Measurements from ENCODE around the gene COL27A1.

COL27A1 gene

DNA sequence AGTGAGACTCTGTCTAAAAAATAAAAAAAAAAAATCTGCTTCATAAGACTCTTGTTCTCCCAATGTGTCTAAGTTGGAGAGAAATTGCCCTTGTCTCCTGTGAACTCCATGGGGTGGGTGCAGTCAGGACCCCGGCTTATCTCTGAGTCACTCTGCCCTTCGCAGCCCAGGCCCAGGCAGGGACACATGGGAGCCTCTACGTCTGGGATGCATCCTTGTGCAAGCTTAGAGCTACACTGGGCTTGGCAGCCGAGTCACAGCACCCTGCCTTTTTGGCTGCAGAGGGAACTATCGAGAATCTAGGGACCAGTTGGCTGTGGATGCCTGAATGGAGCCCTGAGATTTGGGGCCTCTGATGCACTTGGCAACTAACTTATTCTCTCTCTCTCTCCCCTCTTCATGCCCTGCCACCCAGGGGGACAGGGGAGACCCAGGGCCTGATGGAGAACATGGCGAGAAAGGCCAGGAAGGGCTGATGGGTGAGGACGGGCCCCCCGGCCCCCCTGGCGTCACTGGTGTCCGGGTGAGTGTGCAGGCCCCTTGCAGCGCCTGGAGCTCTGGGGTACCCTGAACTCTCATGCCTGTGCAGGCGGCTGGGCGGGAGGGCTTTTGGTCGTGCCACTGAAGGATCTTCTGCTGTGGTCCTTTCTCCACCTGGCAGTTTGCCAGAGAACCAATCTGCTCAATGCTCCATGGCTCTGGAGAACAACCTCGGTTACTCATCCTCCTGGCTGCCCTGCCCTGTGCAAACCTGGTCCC lies 120.1 kb downstream of the COL27A1 start:
- no peak for DNase-seq

DNA sequence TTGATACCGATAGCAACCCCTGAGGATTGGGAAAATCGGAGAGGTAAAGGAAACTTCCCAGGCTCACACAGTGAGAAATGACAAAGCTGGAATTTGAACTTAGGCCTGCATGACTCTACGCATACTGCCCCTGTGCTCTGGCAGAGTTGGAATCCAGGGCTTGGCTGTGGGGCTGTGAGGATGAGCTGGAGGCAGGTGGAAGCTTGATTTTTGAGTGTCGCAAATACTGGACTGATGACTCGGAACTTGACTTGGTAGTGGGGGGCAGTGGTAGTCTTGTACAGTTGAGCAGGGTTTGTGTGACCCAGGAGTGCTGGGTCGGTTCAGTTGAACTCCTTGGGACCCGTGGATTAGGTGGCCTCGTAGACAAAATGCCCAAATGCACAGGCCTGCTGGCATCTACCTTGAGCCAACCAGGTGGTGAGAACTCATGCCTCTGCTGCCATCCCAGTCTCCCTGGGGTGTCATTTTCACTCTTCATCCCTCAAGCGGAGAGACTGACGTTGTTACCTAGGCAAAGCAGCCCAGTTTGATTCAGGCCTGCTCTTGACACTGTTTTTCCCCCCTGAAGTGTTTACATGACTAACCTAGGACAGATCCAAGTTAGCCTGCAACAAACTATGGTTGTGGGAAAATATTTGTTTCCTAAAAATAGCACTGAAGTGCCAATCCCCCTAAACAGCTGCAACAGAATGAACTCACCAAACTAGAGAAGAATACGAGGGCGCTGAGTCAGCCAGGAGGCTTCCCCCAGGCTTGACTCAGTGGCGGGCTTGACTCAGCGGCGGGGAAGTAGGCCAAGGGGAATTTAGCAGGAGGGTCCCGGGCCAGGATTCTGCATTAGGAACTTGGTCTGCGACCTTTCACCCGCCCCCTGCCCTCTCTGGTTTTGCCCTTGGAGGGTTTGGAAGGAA lies 121.8 kb downstream of the COL27A1 start:
- DNase-seq = no peak

DNA sequence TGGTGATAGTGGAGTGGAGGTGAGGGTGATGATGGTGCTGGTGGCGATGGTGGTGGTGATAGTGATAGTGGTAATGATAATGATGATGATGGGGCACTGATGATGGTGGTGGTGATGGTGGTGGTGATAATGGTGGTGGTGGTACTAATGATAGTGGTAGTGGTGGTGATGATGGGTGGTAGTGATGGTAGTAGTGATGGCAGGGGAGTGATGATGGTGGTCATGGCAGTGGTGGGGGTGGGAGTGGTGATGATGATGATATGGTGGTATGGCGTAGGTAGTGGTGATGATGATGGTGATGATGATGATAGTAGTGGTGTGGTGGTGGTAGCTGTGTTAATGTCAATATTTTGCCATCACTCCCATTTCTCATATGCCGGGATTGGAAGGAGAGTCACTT lies 123.0 kb downstream of the COL27A1 start:
- DNase-seq = no peak

DNA sequence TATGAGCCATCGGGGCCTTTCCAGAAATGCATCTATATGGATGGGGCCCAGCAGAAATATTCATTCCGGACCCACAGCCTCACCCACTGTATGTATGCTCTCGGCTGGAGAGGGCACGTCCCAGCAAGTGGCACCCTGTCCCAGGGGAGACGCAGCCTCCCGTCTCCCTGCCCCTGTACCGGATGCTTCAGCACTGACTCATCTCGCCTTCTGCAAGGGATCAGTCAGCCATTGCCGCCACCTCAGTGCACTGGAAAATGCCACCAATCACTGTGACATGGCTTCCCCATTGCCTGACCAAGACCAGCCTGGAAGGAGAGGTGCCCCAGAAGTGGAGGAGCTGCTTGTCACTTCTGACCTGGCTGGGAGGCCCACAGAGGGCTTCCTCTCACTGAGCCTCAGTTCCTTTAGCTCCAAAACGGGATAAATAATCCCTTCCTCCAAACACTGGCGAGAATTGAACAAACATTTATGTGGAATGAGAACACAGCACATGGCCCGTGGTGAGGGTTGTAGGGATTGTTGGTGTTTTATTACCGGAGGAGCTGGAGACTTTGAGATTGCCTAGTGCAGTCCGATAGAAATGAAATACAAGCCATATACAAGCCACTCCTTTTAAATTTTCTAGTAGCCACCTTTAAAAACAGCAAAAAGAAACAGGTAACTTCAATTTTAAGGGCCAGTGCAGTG lies 123.7 kb downstream of the COL27A1 start:
- DNase-seq = peak; percentile 64

DNA sequence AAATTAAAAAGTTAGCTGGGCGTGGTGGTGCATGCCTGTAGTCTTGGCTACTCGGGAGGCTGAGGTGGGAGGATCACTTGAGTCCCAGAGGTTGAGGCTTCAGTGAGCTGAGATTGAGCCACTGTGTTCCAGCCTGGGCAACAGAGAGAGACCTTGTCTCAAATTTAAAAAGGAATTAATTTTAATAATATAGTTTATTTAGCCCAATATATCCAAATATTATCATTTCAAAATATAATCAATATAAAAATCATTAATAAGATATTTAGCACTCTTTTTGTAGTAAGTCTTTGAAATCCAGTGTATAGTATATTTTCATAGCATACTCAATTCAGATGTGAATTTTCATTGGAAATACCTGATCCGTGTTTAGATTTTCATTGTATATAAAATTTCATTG lies 124.4 kb downstream of the COL27A1 start:
- DNase-seq = no peak

DNA sequence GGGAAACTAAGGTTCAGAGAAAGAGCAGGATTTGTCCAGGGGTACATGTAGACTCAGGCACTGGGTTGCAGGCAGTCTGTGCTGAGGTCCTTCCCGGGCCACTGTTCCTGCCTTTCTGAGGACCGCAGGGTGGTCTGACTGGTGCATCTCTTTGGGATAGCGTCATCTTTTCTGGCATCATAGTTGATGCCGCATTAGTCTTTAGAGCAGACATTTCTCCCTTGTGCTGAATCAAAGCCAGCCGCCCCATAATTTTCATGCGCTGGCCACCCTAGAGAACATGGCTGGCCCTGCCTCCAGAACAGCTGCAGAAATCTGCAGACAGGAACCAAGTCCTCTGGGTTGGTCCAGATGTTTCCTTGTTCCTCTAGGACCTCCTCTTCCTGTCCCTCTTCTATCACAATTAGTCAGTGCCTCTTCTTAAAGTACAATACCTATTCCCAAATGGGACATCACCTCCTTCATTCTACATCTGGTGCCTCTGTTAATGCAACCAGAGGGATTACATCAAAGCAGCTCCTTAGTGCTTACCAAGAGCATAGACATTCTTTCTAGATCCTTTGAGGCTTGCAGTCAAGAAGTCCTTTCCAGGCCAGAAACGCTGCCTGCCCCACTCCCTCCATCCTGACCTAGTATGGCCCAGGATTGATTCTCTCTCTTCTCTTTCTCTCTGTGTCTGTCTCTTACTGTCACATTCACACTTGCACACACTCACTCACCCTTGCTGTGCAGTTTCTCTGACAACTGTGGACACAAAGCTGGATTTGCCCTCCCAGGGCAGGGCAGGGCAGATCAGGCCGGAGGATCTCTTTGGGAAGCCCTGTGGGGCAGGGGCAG lies 125.5 kb downstream of the COL27A1 start:
- no peak for DNase-seq

DNA sequence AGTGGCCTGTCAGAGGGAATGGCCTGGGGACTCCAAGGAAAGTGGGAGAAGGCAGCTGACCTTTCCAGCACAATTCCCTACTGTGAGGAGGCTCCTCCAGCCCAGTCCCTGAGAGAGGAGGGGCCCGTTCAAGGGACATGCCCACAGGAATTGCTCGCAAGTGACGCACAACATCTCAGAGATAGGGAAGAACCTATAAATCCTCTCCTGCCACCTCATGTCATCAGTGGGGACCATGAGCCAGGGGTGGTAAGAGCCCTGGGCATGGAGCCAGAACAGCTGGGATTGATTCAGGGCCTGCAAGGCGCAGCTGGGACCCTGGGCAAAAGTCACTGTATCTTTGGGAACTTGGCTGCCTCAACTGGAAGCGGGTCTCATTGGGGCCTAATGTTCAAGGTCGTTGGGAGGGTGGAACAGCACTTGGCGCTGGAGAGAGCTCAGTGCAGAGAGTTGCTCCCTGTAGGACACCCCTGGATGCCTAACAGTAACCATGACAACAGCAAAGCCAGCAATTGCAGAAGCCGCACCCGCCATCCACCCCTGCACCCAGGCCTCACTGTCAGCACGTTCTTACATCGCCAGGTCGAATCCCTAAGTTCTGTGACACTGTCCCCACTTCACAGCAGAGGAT lies 126.3 kb downstream of the COL27A1 start:
- peak; percentile 79 for DNase-seq

DNA sequence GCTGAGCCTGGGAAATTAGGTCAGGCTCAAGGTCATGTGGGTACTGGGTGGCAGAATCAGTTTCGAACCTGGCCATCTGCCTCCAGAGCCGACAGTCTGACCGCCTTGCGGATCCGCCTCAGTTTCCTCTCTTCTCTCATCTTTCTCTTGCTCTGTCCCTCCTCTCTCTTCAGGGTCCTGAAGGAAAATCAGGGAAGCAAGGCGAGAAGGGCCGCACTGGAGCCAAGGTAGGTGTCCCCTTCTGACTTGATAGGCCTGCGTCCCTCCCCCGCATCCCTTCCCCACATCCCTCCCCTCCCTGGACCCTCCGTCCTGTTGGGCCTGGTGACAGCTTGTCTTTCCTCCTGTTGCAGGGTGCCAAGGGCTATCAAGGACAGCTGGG lies 126.8 kb downstream of the COL27A1 start:
- DNase-seq = no peak

DNA sequence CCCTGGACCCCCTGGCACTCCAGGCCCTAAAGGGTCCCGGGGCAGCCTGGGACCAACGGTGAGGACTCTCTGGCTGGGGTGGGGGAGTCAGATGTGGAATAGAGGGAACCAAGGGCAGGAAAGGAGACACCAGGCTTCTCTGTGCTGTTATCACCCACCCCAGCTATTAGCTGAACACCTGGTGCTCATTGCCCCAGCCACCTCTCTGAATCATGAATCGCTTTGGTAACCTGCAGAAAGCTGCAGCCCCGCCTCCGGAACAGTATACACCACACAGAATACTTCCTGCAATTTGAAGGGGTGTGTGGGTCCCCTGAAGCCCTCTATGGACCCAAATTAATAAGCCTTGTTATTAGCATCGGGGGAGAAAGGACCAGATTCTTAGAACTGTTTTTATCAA lies 127.2 kb downstream of the COL27A1 start:
- peak; percentile 81 for DNase-seq

DNA sequence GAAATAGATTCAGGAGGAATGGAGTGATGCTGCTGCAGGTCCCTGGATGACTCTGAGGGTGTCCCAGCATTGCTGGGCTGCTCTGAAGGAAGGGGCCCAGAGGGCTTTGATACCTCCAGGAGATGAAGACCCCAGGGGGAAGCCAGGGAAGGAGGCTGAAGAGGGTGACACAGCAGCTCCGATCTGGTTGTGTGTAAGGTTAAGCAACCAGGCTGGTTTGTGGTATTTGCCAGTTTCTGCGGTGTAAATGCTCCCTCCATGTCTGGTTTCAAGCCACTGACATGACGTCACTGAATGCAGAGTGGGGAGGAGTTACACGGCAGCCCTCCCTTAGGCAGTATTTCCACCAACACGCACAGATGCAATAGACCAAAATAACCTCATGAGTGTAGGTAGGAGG lies 127.6 kb downstream of the COL27A1 start:
- peak; percentile 61 for DNase-seq

DNA sequence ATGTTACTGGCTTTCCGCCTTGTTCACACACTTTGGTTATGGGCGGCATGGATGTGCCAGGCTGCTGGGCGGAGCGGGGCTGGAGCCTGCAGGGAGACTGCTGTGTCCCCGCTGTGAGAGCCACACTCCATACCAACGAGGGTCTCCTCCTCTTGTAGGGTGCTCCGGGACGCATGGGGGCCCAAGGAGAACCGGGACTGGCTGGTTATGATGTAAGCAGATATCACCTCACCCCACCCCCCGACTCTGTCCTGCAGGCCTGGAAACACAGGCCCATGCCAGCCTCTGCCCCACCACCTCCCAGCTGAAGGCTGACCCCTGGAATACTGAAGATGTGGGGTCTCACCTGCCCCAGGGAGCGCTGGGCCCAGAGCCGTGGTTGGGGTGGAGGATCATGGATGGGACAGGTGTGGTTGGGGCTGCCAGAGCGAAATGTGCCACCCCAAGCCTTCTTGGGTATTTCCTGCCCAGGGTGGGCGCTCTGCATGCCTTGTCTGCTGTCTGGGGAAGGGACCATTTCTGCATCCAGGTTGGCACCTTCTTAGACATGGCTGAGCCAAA lies 128.3 kb downstream of the COL27A1 start:
- DNase-seq = peak; percentile 33

DNA sequence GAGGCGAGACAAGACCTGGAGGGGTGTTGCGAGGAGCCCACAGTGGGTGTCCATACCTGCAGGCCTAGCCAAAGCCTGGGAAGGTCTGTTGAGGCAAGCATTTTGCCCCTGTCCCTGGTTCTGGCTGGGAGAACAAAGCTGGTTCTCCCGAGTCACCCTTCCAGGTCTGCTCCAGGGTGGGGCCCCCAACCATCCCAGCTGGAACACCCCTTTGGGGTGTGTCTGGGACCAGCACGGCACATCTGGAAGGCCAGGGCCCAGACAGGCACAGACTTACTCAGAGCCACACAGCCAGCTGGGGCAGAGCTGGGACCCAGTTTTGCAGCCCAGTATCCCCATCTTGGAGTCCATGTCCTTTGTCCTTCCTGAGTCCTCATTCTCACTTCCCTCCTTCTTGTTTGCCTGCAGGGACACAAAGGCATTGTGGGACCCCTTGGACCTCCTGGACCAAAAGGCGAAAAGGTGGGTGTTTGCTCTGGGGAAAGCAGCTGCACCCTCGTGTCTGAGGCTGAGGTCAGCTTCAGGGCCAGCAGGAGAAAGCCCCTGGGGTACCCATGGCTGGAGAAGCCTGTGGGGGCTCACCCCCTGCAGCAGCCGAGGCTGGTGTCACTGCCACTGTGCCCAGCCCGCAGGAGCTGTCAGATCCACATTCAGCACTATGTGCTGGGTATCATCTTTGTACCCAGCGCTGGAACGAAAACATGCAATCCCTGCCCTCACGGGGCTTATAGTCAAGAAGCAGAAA lies 129.2 kb downstream of the COL27A1 start:
- no peak for DNase-seq

DNA sequence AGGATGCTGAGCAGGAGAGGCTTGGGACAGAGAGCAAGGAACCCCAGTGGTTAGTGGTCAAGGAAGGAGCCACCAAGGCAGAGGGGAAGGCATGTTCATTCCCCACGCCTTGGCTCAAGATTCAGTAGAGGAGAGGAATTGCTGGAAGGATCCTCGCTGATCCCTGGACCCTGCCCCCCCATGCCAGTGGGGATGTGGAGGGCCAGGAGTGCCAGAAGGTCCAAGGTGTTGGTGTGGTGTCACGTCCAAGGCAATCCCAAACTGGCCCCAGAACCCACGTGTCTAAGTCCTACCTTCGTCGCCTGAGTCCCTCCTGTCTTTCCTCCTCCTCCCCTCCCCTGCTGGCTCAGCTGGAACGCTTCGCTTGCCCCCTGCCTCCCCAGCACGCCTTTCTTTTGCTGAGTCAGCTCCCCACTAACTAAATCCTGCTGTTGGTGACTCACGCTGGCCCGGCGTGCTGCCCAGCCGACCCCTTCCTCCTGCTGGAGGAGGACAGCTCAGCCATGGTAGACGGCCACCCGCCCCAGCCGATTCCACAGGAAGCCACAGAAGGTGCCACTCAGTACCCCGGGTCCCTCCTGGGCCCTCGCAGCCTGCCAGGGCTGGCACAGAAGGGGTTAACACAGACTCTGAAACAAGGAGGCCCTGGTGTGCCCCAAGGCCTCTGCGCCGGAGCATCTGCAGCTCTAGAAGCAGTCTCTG lies 130.0 kb downstream of the COL27A1 start:
- no peak for DNase-seq

DNA sequence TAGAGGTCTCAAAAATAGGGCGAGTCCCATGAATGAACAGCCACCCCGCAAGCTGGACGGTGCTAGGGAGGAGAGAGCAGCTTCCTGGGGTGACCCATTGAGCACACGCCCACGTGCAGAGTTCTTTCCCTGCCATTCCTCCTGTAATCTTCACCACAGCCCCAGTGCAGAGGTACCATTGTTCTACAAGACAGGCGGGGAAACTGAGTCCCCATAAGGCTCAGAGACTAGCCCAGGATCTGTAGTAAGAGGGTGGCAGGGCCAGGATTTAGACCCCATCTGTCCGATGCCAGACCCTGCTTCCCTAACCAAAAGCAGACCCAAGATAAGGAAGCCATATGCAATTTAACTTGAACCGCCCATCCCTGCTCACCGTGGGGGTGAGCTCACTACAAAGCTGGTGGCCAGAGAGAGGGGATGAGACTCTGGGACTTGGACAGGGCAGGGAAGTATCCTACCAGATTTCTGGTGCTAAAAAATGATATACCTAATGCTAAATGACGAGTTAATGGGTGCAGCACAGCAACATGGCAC lies 130.9 kb downstream of the COL27A1 start:
- DNase-seq = no peak

DNA sequence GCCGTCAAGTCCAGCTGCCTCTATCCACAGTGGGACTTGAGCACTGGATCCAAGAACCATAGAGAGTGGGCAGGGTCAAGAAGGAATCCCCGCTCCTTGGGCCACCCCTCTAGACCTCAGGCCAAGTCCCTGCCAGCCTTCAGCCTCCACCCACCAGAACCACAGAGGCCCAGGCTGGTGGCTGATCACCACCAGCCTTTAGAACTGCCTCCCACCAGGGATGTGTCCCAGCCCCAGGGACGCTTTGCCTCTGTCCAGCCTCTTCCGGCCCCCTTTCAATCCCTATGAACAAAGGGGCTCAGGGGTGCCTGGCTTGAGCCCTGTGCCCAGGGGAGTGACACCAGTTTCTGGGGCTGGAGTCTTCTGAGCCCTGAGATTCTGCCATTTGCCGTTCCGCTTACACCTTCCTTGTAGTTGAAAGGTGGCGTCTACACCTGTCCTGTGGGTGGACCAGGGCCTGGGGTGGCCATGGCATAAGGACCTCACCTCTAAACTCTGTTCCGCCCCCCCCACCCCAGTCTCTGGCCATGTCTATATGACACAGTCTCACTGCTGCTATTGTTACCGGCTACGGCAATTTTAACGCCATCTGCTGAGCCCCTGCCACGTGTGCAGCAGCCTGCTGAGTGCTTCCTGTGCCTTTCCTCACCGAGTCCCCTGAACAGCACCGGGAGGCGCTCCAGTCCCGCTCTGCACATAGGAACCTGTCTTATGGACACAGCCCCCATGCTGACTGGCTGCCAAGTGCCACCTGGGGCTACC lies 131.8 kb downstream of the COL27A1 start:
- peak; percentile 97 for DNase-seq

DNA sequence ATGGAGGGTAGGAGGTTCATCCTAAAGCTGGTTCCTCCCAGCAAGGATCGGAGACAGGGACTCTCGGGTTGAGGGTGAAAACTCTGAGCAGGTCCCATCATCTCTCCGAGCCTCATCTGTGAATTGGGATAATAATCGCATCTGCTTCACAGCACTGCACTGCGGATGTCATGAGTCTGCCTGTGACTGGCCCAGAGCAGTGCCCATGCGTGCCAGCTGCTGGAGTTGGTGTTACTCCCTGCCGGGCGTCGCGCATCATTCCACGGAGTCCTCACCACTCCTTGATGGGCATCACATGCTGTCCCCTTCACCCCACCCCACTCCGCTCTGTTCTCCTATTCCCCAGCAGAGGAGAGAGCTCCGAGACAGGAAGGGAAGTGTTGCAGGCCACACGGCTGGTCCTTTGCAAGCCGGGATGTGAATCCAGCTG lies 132.4 kb downstream of the COL27A1 start:
- DNase-seq = no peak

DNA sequence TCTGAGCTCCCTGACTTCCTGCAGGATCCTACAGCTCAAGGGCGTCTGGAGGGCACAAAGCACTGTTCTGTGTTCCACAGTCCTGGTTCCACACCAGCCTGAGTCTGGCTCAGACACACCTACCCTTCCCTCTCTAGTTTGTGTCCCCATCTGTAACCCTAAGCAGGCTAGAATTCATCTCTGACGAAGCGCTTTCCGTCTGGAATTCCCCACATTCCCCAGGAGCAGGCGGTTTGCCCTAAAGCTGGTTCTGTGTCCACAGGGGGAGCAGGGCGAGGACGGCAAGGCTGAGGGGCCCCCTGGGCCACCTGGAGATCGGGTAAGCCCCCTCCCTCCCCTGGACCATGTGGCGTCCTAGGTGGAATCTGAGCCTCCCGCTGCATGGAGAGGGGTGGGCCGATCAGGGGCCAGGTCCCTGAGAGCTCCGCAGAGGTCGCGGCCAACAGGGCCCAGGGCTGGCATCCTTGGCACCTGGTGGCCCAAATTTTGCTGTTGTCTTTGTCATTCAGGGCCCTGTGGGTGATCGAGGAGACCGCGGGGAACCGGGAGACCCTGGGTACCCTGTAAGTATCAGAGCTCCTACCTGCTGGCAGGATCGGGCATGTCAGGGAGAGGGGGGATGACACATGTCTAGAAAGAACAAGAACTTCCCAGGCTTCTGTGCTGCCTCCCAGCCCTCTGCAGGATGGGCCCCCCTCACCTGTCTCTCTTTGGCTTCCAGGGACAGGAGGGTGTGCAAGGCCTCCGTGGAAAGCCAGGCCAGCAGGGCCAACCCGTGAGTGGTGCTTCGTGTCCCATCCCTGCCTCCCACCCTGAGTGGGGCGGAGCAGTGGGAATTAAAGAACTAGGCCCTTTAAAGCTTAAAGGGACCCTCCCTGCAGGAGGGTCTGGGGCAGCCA lies 133.1 kb downstream of the COL27A1 start:
- DNase-seq = peak; percentile 92

DNA sequence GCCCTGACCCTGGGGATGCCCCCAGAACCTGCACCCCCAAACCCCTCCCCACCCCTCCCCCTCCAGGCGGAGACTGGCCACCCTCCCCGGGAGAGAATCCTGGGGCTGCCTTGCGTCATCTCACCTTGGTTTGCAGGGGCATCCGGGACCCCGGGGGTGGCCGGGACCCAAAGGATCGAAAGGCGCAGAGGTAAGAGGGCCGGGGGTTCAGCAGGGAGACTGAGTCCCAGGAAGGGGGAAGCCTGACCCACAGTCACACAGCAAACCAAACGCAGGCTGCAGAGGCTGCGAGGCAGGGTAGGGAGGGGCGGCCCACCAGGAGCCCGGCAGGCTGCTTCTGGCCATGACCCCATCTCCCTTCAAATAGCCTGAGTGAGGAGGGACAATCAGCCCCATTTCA lies 133.8 kb downstream of the COL27A1 start:
- no peak for DNase-seq

Data from NCI-H2171 treated with DMSO at 0.1 percent for 48 hours (cell line).